ENCODE data around the gene MOK.
"Not testable (repeated sequence)": the region's sequence is repeated elsewhere in the genome, so short reads cannot be mapped to it uniquely, and the experiment has no call there.

MOK gene
- total RNA-seq, result 2.1 to 12.1 (median 5.1) reads per million in 4 experiments

- peak; percentile 96 for DNase-seq
Observed at GRCh38 chr14:102304611-102305506, at the start of gene MOK. Gene MOK, minus strand, starts transcription at chr14:102305164. Its CDS starts 196 bp downstream, at chr14:102304968.

- DNase-seq, result no peak
Observed at GRCh38 chr14:102353126-102353619, 48.2 kb upstream of the MOK start.

GRCh38 chr14:102352213-102352612 lies 47.2 kb upstream of the MOK start:
- no peak for DNase-seq

- not testable (repeated sequence) for DNase-seq
Observed at GRCh38 chr14:102351593-102351992, 46.6 kb upstream of the MOK start.

GRCh38 chr14:102351023-102351422 lies 46.1 kb upstream of the MOK start:
- no peak for DNase-seq

GRCh38 chr14:102348376-102348775 lies 43.4 kb upstream of the MOK start:
- DNase-seq, result no peak

- DNase-seq, result no peak
Observed at GRCh38 chr14:102346645-102347044, 41.7 kb upstream of the MOK start.

GRCh38 chr14:102345232-102345631 lies 40.3 kb upstream of the MOK start:
- DNase-seq, result no peak

GRCh38 chr14:102344485-102344884 lies 39.5 kb upstream of the MOK start:
- no peak for DNase-seq

- DNase-seq, result no peak
Observed at GRCh38 chr14:102344084-102344483, 39.1 kb upstream of the MOK start.

GRCh38 chr14:102342238-102342637 lies 37.3 kb upstream of the MOK start:
- no peak for DNase-seq

GRCh38 chr14:102341566-102341965 lies 36.6 kb upstream of the MOK start:
- no peak for DNase-seq

- DNase-seq, result no peak
Observed at GRCh38 chr14:102338724-102339123, 33.8 kb upstream of the MOK start.

- DNase-seq, result no peak
Observed at GRCh38 chr14:102335163-102335562, 30.2 kb upstream of the MOK start.

- no peak for DNase-seq
Observed at GRCh38 chr14:102333795-102334705, 29.1 kb upstream of the MOK start.

- no peak for DNase-seq
Observed at GRCh38 chr14:102333390-102333789, 28.4 kb upstream of the MOK start.

GRCh38 chr14:102330806-102331205 lies 25.8 kb upstream of the MOK start:
- no peak for DNase-seq

GRCh38 chr14:102329381-102329780 lies 24.4 kb upstream of the MOK start:
- DNase-seq, result not testable (repeated sequence)

GRCh38 chr14:102326583-102326982 lies 21.6 kb upstream of the MOK start:
- DNase-seq, result no peak

GRCh38 chr14:102325791-102326345 lies 20.9 kb upstream of the MOK start:
- DNase-seq, result no peak

- DNase-seq, result no peak
Observed at GRCh38 chr14:102323102-102323501, 18.1 kb upstream of the MOK start.

GRCh38 chr14:102321456-102322422 lies 16.8 kb upstream of the MOK start:
- DNase-seq, result no peak

All from effector CD8-positive, alpha-beta T cell (primary cell).